Liver (tissue), 9 donors: Measurements from ENCODE around the gene FBN1. TPM values are rescaled to one million over a fixed set of nuclear protein-coding genes. Genes with fewer than 3 reads are reported as not detected.

Experiments used
- DNase-seq: peaks from one replicate; pipeline ENCODE4 v3.0.0-alpha.2; 2017; ENCODE audit warnings: low spot score
- H3K27ac ChIP-seq, 2 donors: one replicate each; pipeline ENCODE4 v1.7.0; 2013; ENCODE audit warnings: inconsistent platforms in 2 of 2, low read length in 2 of 2, control low read depth in 1 of 2, low read depth in 1 of 2, mild to moderate bottlenecking in 1 of 2
- H3K27me3 ChIP-seq, 4 donors: one replicate each; pipeline versions ENCODE4 v1.6.1 to v1.7.0; 2013; ENCODE audit warnings: low read length in 3 of 4, inconsistent platforms in 1 of 4, mild to moderate bottlenecking in 1 of 4, moderate library complexity in 1 of 4; ENCODE audit not compliant: control insufficient read depth in 4 of 4, insufficient read depth in 4 of 4
- H3K36me3 ChIP-seq, 4 donors: one replicate each; pipeline versions ENCODE4 v1.6.1 to v1.7.0; 2013; ENCODE audit warnings: low read length in 3 of 4, mild to moderate bottlenecking in 3 of 4, low read depth in 1 of 4, moderate library complexity in 1 of 4; ENCODE audit not compliant: control insufficient read depth in 4 of 4, insufficient read depth in 3 of 4
- H3K4me1 ChIP-seq, 4 donors: one replicate each; pipeline versions ENCODE4 v1.6.1 to v1.7.0; 2013; ENCODE audit warnings: low read length in 3 of 4, mild to moderate bottlenecking in 3 of 4, moderate library complexity in 1 of 4; ENCODE audit not compliant: control insufficient read depth in 4 of 4, insufficient read depth in 4 of 4
- H3K4me3 ChIP-seq, 3 donors: one replicate each; pipeline versions ENCODE4 v1.6.1 to v1.7.0; 2013; ENCODE audit warnings: low read length in 3 of 3, control low read depth in 1 of 3, low read depth in 1 of 3, mild to moderate bottlenecking in 1 of 3
- H3K9ac ChIP-seq, 2 donors: one replicate each; pipeline ENCODE4 v1.7.0; 2013; ENCODE audit warnings: low read length in 2 of 2, mild to moderate bottlenecking in 2 of 2, moderate library complexity in 2 of 2, control low read depth in 1 of 2, low read depth in 1 of 2
- H3K9me3 ChIP-seq, 4 donors: one replicate each; pipeline versions ENCODE4 v1.6.1 to v1.7.0; 2013; ENCODE audit warnings: low read length in 3 of 4; ENCODE audit not compliant: control insufficient read depth in 4 of 4
- ATF3 ChIP-seq: IDR thresholded peaks from 2 replicates; pipeline ENCODE4 v1.6.1; 2016; ENCODE audit warnings: antibody characterized with exemption
- EGR1 ChIP-seq, 2 donors: IDR thresholded peaks; 2 replicates each; pipeline ENCODE4 v1.6.1; 2016 to 2018; ENCODE audit warnings: antibody characterized with exemption in 2 of 2, low read depth in 2 of 2
- FOXA1 ChIP-seq: IDR thresholded peaks from 2 replicates; pipeline ENCODE4 v1.6.1; 2016; ENCODE audit warnings: antibody characterized with exemption
- FOXA2 ChIP-seq: IDR thresholded peaks from 2 replicates; pipeline ENCODE4 v1.6.1; 2016; ENCODE audit warnings: antibody characterized with exemption
- GABPA ChIP-seq, 2 donors: IDR thresholded peaks in 1 of 2; conservative IDR thresholded peaks in 1 of 2; 2 replicates each; pipeline ENCODE4 v1.6.1; 2016; ENCODE audit warnings: antibody characterized with exemption in 2 of 2, mild to moderate bottlenecking in 1 of 2, moderate library complexity in 1 of 2
- HNF4G ChIP-seq: IDR thresholded peaks from 2 replicates; pipeline ENCODE4 v1.6.1; 2016; ENCODE audit warnings: antibody characterized with exemption
- RXRA ChIP-seq, 2 donors: IDR thresholded peaks; 2 replicates each; pipeline ENCODE4 v1.6.1; 2017 to 2018; ENCODE audit warnings: antibody characterized with exemption in 2 of 2, mild to moderate bottlenecking in 1 of 2
- TAF1 ChIP-seq: conservative IDR thresholded peaks from 2 replicates; pipeline ENCODE4 v1.6.1; 2016; ENCODE audit warnings: antibody characterized with exemption, mild to moderate bottlenecking
- YY1 ChIP-seq: IDR thresholded peaks from 2 replicates; pipeline ENCODE4 v1.6.1; 2016; ENCODE audit warnings: antibody characterized with exemption, mild to moderate bottlenecking
- ZBTB33 ChIP-seq: IDR thresholded peaks from 2 replicates; pipeline ENCODE4 v1.6.1; 2016; ENCODE audit warnings: antibody characterized with exemption
- WGBS: extraction: QIAGEN DNeasy Blood & Tissue Kit; methylation state at CpG from one replicate; pipeline ENCODE4 v1.1.7; 2013; 5-methylcytosine and 5-hydroxymethylcytosine counted together
- polyA plus RNA-seq, 2 donors: library from polyadenylated mRNA; stranded (reverse) in 1 of 2; unstranded in 1 of 2; fragments of 200-250 nt in 1 of 2; fragments of >200 nt in 1 of 2; fragmentation: Nextera tagmentation in 1 of 2; extraction: Ambion mirVana in 1 of 2; gene quantifications; one replicate each; pipeline versions ENCODE4 v1.2.1 to v1.2.3, GENCODE V29; 2013 to 2015
- total RNA-seq, 2 donors: library from RNA; depleted of rRNA; stranded (reverse); fragments of >200 nt; gene quantifications; one replicate each; pipeline ENCODE4 v1.2.3, GENCODE V29; 2014
- TF ChIP-seq, protein P1 (sequence below): IDR thresholded peaks from 2 replicates; pipeline ENCODE4 v1.6.1; 2016; ENCODE audit warnings: antibody characterized with exemption, mild to moderate bottlenecking
- TF ChIP-seq, protein P2 (sequence below): fragments of 150-350 bp; IDR thresholded peaks from 2 replicates; pipeline ENCODE4 v1.5.1; 2017; ENCODE audit warnings: improper control_type of control experiment, low read depth, low read length; ENCODE audit not compliant: missing input control
- TF ChIP-seq, protein P3 (sequence below): IDR thresholded peaks from 2 replicates; pipeline ENCODE4 v1.6.1; 2016; ENCODE audit warnings: antibody characterized with exemption
- donor health status: healthy.
- donor health status: healthy.
- donor health status: healthy.
- donor health status: healthy.
- donor health status: healthy.

Gene FBN1
- total and polyA plus RNA-seq, 4 donors = 1.3 to 20.1 (median 12.4) TPM

DNA sequence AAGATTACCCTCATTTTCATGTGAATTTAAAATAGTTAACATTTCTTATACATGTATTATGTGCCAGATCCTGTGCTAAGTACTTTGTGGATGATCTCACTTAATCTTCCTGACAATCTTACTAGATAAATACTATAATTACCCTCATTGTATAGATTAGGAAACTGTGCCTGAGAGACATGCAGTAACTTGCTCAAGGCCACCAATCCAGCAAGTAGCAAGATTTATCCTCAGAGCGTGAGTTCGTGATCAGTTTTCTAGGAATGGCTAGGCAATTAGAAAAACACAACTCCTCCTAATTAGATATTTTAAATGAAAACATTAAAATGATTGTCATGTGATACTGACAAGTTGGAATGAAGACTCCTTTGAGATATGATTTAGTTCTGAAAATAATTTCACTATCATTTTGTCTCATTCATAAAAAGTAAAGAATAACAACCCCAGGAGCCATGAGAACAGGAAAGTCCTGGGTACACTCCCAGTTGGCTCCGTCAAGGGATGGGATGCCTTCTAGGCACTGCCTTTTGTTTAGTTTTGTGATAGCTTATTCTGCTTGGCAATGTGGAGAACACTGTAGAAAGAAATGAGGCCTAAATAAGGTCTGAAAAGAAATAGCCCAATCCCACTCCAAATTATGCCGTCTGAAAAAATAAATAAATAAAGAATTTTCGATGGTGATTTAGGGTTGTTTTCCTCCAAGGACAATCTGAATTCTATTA, 61.3 kb downstream of the FBN1 start:
- TF ChIP-seq EGR1 (IDR thresholded peaks at IDR 0.05; ENCODE audit: low read depth in 2 of 2) (no peak), HNF4G (no peak), ATF3 (no peak), GABPA (IDR thresholded peaks at IDR 0.05 in 1 of 2, conservative IDR thresholded peaks at IDR 0.05 in 1 of 2) (no peak), TAF1 (no peak), FOXA2 (no peak), FOXA1 (no peak), YY1 (no peak), RXRA (IDR thresholded peaks at IDR 0.05) (no peak), ZBTB33 (no peak)
- TF ChIP-seq, protein P1, sequence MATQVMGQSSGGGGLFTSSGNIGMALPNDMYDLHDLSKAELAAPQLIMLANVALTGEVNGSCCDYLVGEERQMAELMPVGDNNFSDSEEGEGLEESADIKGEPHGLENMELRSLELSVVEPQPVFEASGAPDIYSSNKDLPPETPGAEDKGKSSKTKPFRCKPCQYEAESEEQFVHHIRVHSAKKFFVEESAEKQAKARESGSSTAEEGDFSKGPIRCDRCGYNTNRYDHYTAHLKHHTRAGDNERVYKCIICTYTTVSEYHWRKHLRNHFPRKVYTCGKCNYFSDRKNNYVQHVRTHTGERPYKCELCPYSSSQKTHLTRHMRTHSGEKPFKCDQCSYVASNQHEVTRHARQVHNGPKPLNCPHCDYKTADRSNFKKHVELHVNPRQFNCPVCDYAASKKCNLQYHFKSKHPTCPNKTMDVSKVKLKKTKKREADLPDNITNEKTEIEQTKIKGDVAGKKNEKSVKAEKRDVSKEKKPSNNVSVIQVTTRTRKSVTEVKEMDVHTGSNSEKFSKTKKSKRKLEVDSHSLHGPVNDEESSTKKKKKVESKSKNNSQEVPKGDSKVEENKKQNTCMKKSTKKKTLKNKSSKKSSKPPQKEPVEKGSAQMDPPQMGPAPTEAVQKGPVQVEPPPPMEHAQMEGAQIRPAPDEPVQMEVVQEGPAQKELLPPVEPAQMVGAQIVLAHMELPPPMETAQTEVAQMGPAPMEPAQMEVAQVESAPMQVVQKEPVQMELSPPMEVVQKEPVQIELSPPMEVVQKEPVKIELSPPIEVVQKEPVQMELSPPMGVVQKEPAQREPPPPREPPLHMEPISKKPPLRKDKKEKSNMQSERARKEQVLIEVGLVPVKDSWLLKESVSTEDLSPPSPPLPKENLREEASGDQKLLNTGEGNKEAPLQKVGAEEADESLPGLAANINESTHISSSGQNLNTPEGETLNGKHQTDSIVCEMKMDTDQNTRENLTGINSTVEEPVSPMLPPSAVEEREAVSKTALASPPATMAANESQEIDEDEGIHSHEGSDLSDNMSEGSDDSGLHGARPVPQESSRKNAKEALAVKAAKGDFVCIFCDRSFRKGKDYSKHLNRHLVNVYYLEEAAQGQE = no peak
- TF ChIP-seq, protein P2, sequence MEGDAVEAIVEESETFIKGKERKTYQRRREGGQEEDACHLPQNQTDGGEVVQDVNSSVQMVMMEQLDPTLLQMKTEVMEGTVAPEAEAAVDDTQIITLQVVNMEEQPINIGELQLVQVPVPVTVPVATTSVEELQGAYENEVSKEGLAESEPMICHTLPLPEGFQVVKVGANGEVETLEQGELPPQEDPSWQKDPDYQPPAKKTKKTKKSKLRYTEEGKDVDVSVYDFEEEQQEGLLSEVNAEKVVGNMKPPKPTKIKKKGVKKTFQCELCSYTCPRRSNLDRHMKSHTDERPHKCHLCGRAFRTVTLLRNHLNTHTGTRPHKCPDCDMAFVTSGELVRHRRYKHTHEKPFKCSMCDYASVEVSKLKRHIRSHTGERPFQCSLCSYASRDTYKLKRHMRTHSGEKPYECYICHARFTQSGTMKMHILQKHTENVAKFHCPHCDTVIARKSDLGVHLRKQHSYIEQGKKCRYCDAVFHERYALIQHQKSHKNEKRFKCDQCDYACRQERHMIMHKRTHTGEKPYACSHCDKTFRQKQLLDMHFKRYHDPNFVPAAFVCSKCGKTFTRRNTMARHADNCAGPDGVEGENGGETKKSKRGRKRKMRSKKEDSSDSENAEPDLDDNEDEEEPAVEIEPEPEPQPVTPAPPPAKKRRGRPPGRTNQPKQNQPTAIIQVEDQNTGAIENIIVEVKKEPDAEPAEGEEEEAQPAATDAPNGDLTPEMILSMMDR = no peak
- TF ChIP-seq, protein P3, sequence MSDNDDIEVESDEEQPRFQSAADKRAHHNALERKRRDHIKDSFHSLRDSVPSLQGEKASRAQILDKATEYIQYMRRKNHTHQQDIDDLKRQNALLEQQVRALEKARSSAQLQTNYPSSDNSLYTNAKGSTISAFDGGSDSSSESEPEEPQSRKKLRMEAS = no peak
- DNase-seq = no peak
- Histone ChIP-seq H3K27ac (no peak overlapping the region), H3K4me1 (no peaks in the 10 kb centered on the region), H3K9ac (no peak overlapping the region), H3K36me3 (no peaks in the 10 kb centered on the region), H3K4me3 (no peak overlapping the region), H3K27me3 (no peaks in the 10 kb centered on the region), H3K9me3 (no peaks in the 10 kb centered on the region)
- 94% methylated on average over 5 of the region's 5 CpGs for WGBS
